ENCODE measurements around the gene SHISAL2A.

The SHISAL2A gene

DNA sequence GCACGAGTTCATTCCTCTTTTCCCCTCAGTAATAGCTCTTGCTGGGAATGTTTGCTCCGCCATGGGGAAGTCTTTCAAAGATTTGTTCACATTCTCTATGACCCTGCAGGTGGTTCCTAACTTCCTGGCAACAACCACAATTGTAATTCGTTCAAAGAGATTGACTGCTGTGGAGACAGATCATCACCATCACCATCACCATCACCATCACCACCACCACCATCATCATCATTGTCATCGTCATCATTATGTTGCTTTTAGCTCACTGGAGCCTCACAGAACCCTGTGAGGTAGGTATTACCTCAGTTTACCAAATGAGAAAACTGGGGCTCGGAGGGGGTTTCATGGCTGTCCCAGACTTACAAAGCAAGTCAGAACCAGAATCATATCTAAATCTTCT is 34.3 kb downstream of the SHISAL2A start:
- TF ChIP-seq, protein P1, sequence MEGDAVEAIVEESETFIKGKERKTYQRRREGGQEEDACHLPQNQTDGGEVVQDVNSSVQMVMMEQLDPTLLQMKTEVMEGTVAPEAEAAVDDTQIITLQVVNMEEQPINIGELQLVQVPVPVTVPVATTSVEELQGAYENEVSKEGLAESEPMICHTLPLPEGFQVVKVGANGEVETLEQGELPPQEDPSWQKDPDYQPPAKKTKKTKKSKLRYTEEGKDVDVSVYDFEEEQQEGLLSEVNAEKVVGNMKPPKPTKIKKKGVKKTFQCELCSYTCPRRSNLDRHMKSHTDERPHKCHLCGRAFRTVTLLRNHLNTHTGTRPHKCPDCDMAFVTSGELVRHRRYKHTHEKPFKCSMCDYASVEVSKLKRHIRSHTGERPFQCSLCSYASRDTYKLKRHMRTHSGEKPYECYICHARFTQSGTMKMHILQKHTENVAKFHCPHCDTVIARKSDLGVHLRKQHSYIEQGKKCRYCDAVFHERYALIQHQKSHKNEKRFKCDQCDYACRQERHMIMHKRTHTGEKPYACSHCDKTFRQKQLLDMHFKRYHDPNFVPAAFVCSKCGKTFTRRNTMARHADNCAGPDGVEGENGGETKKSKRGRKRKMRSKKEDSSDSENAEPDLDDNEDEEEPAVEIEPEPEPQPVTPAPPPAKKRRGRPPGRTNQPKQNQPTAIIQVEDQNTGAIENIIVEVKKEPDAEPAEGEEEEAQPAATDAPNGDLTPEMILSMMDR (IDR thresholded peaks at IDR 0.05; ENCODE audit: insufficient read depth, missing control alignments): no peak
- no peak for FAIRE-seq
- DNase-seq (ENCODE audit: insufficient read length, low spot score): no peak

DNA sequence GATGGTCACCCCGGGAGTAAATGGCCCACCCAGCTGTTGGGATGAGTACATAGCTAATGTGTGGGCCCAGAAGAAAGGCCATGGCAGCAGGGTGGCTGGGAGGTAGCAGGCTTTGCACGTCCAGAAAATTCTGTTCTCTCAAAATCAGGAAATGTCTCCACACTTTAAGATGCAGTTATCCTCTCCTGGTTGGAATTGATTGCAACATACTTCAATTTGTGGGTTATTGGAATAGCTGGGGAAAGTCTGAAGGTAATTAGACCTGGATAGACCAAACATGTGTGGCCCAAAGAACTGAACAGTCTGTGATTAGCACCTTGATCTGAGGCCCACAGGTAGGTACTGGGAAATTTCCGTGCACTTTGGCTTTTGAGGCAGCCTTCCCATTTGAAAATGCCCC is 35.0 kb downstream of the SHISAL2A start:
- TF ChIP-seq, protein P1 (IDR thresholded peaks at IDR 0.05; ENCODE audit: insufficient read depth, missing control alignments): no peak
- no peak for FAIRE-seq
- no peak for DNase-seq (ENCODE audit: insufficient read length, low spot score)

DNA sequence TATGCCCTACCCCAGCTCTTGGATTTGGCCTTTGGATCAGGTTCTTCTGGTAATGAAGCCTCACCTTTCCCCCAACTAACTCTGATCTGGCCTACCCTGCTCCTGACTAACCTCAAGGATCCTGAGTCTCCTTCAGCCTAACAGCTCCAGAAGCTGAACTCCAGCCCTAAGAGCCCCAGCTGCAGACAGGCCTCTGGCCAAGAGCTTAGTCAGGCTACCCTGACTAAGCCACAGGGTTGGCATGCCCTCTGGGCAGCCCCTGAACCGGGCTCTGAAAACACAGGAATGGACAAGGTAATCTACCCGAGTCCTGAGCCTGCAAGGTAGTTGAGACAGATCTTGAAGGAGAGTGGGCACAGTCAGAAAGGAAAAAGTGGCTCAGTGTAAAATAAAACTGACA is 35.7 kb downstream of the SHISAL2A start:
- no peak for DNase-seq (ENCODE audit: insufficient read length, low spot score)
- FAIRE-seq: no peak
- TF ChIP-seq, protein P1 (IDR thresholded peaks at IDR 0.05; ENCODE audit: insufficient read depth, missing control alignments): no peak

DNA sequence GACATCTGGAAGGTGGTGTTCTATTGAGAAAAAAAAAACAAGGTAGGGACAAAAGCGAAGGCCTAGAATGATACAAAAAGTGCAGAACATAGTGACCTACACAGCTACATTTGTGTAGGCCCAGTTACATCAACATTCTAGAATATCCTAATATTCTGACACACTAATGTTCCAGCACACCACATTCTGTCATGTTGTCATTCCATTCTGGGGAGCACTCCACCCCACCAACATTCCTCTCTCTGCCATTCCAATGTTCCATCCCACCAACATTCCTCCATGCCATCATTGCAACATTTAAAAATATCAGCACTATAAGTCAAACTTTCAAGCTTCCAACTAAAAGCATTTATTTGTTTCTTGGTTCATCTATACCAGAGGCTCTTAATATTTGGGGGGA is 36.7 kb downstream of the SHISAL2A start:
- TF ChIP-seq, protein P1 (IDR thresholded peaks at IDR 0.05; ENCODE audit: insufficient read depth, missing control alignments): no peak
- DNase-seq (ENCODE audit: insufficient read length, low spot score) (no peak), FAIRE-seq (no peak)

DNA sequence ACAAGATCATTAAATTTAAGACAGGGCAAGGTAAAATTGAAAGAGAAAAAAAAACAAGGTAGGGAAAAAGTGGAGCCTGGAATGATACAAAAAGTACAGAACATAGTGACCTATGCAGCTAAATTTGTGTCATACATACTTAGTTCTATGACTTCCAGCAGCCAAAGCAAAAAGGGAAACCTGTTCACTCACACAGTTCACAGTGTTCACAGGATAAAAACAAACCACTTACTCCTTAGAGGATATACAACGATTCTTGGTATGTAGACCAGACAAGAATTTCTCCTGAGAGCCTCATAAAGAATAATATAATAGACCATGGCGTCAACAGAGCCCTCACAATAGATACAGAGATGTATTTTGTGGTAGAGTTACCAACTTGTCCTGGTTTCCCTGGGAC is 37.6 kb downstream of the SHISAL2A start:
- FAIRE-seq: no peak
- TF ChIP-seq, protein P1 (IDR thresholded peaks at IDR 0.05; ENCODE audit: insufficient read depth, missing control alignments): no peak
- DNase-seq (ENCODE audit: insufficient read length, low spot score): no peak

DNA sequence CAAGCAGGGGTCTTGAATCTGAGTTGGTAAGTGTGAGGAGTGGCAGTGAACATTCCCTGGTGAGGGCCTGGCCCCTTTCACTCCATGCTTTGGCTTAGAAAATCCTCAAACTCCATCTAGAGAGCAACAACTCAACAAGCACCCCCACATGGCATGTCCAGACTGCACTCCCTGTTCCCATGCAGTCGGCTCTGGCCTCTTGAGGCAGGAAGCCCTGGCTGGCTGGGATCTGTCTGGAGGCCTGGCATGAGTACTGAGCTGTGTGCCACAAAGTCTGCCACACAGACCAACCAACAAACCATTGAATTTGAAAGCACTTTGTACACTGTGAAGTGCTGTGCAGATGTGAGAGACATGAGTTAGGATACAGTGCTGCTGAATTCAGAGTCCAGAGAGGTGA is 40.0 kb downstream of the SHISAL2A start:
- DNase-seq (ENCODE audit: insufficient read length, low spot score): no peak
- no peak for FAIRE-seq
- TF ChIP-seq, protein P1 (IDR thresholded peaks at IDR 0.05; ENCODE audit: insufficient read depth, missing control alignments): no peak

DNA sequence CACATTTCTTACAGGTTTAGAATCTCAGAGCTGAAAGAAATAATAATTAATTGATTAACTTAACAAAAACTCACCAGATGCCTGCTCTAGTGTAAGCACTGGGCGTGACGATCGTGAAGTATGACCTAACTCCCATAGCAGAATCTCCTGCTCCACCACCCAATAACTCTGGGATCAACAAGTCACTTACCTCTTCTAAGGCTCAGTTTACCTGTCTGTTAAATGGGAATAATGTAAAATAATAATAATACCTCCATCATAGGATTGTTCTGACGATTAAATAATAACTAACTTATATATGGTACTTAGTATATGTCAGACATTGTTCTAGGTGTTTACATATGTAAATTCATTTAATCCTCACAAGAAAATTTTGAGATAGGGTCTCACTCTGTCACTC is 40.5 kb downstream of the SHISAL2A start:
- DNase-seq (ENCODE audit: insufficient read length, low spot score): no peak
- TF ChIP-seq, protein P1 (IDR thresholded peaks at IDR 0.05; ENCODE audit: insufficient read depth, missing control alignments): no peak
- no peak for FAIRE-seq

All from D721Med (cell line).